ENCODE results near the gene TUBA4B.
A peak's percentile ranks its signal among the peaks of the same experiment; 100 is the strongest.
"Not testable (repeated sequence)": the region's sequence is repeated elsewhere in the genome, so short reads cannot be mapped to it uniquely, and the experiment has no call there.

TUBA4B gene

DNA sequence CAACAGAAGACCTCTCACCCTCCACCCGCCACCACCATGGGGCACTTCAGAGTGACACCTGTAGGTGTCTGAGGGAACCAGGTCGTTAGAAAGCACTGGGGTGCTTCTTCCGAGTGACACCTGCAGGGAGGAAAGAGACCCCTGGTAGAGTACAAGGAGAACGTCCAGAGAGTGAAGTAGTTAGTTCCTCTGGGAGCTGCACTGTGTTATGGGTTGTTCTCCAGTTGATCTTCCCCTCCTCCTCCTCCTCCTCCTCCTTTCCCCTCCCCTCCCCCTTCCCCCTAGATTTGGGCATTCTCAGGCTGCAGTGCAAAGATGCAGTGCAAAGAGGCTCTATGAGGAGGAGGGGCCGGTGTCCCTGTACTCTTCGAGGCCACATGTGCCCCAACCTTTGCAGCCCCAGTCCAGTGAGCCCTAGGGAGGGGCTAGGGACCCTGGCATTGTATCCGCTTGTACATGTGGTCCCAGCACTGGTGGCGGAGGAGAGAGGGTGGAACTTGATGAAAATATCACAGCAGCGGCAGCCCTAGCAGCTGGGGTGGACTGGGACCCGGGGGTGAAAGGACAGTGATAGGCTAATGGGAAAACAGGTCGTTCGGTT, 27.0 kb downstream of the TUBA4B start:
- TF ChIP-seq SPI1 (IDR thresholded peaks at IDR 0.05; ENCODE audit: low read depth, low read length) (no peak), PAX5 (IDR thresholded peaks at IDR 0.05; ENCODE audit: insufficient read depth, low read length, severe bottlenecking) (no peak)
- FAIRE-seq (no peak), DNase-seq (ENCODE audit: insufficient read length, low spot score) (peak; percentile 68)

DNA sequence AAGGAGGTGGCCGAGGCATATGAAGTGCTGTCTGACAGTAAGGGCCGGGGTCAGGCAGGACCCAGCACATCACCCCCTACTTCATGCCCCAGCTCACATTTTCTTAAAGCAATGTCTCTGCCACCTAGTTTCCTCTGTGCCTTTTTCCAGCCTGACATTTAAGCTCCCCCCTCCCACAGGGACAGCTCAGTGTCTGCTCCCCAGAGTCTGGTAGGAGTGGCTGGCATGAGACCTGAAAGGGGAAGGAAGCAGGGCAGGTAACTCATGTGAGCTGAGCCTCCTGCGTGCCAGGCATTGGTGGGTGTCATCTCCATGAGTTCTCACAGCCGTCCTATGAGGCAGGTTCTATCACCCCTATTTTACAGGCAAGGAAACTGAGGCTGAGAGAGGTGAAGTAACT, 27.6 kb downstream of the TUBA4B start:
- no peak for TF ChIP-seq POU2F2 (IDR thresholded peaks at IDR 0.05; ENCODE audit: low read depth, low read length)
- TF ChIP-seq POLR2A (IDR thresholded peaks at IDR 0.05; ENCODE audit: low read depth, low read length), result no peak
- TF ChIP-seq SPI1 (IDR thresholded peaks at IDR 0.05; ENCODE audit: low read depth, low read length), result no peak
- no peak for TF ChIP-seq POLR2AphosphoS5 (IDR thresholded peaks at IDR 0.05; ENCODE audit: low read depth, low read length)
- TF ChIP-seq TAF1 (IDR thresholded peaks at IDR 0.05; ENCODE audit: low read depth, low read length), result no peak
- TF ChIP-seq PAX5 (IDR thresholded peaks at IDR 0.05; ENCODE audit: insufficient read depth, low read length, severe bottlenecking), result no peak
- FAIRE-seq, result no peak
- DNase-seq (ENCODE audit: insufficient read length, low spot score), result no peak

DNA sequence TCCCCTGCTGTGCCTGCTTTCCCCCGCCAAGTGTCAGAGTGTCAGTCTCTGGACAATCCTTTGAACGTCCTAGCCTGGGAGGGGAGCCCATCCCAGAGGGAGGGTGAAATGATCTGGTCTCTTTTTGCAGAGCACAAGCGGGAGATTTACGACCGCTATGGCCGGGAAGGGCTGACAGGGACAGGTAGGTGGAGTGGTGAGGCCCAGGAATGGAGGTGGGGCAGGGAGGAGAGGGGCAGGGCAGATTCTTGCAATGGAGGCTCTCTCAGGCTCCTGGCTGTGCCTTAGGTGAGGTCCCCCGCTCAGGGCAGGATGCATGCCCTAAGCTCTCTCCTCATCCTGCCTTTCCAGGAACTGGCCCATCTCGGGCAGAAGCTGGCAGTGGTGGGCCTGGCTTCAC, 28.5 kb downstream of the TUBA4B start:
- FAIRE-seq (no peak), DNase-seq (ENCODE audit: insufficient read length, low spot score) (no peak)
- TF ChIP-seq PAX5 (IDR thresholded peaks at IDR 0.05; ENCODE audit: insufficient read depth, low read length, severe bottlenecking), result no peak
- TF ChIP-seq POLR2AphosphoS5 (IDR thresholded peaks at IDR 0.05; ENCODE audit: low read depth, low read length), result no peak
- no peak for TF ChIP-seq SPI1 (IDR thresholded peaks at IDR 0.05; ENCODE audit: low read depth, low read length)
- TF ChIP-seq TAF1 (IDR thresholded peaks at IDR 0.05; ENCODE audit: low read depth, low read length), result no peak
- TF ChIP-seq POU2F2 (IDR thresholded peaks at IDR 0.05; ENCODE audit: low read depth, low read length), result no peak
- TF ChIP-seq POLR2A (IDR thresholded peaks at IDR 0.05; ENCODE audit: low read depth, low read length), result no peak

DNA sequence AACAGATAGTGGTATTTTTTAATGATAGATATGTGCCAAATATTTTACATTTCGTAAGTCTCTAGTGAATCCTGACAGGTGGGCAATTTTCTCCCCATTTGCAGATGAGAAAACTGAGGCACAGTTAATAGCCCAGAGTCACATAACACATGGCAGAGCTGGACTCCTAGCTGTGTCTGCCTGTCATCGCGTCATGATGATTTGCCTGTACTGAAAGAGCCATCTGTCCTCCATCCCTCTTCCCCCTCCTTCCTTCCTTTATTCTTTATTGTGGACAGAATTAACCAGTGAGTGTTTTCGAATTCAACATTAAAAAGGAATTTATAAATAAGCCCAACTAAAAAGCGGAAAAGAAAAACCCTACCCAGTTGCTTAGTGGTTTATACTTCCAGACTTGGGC, 29.3 kb downstream of the TUBA4B start:
- TF ChIP-seq SPI1 (IDR thresholded peaks at IDR 0.05; ENCODE audit: low read depth, low read length), result no peak
- DNase-seq (ENCODE audit: insufficient read length, low spot score), result no peak
- FAIRE-seq, result no peak

DNA sequence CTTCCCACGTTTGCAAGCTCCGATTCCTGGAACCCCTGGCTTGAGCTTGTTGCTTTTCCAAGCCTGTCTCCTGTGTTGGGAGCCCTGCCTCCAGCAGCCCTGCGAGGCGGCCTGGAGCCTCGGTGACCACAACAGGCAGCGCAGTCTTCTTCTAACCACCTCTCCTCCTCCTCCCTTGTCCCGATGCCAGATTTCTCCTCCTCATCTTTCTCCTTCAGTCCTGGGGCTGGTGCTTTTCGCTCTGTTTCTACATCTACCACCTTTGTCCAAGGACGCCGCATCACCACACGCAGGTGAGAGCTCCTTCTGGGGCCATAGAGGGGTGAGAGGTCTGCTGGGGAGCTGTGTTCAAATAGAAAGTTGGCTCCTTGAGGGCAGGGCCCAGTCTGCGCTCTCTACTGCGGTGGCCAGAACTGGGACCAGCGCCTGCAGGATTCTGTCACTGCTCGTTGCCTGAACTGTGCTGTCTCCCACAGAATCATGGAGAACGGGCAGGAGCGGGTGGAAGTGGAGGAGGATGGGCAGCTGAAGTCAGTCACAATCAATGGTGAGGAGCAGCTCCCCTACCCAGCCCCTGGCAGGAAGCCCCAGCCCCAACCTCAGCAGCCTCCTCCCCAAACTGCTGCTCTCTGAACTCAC, 30.0 kb downstream of the TUBA4B start:
- no peak for FAIRE-seq
- TF ChIP-seq TAF1 (IDR thresholded peaks at IDR 0.05; ENCODE audit: low read depth, low read length) (no peak), SPI1 (IDR thresholded peaks at IDR 0.05; ENCODE audit: low read depth, low read length) (no peak), POLR2A (IDR thresholded peaks at IDR 0.05; ENCODE audit: low read depth, low read length) (no peak), POLR2AphosphoS5 (IDR thresholded peaks at IDR 0.05; ENCODE audit: low read depth, low read length) (no peak), PAX5 (IDR thresholded peaks at IDR 0.05; ENCODE audit: insufficient read depth, low read length, severe bottlenecking) (no peak), POU2F2 (IDR thresholded peaks at IDR 0.05; ENCODE audit: low read depth, low read length) (no peak)
- DNase-seq (ENCODE audit: insufficient read length, low spot score), result no peak

DNA sequence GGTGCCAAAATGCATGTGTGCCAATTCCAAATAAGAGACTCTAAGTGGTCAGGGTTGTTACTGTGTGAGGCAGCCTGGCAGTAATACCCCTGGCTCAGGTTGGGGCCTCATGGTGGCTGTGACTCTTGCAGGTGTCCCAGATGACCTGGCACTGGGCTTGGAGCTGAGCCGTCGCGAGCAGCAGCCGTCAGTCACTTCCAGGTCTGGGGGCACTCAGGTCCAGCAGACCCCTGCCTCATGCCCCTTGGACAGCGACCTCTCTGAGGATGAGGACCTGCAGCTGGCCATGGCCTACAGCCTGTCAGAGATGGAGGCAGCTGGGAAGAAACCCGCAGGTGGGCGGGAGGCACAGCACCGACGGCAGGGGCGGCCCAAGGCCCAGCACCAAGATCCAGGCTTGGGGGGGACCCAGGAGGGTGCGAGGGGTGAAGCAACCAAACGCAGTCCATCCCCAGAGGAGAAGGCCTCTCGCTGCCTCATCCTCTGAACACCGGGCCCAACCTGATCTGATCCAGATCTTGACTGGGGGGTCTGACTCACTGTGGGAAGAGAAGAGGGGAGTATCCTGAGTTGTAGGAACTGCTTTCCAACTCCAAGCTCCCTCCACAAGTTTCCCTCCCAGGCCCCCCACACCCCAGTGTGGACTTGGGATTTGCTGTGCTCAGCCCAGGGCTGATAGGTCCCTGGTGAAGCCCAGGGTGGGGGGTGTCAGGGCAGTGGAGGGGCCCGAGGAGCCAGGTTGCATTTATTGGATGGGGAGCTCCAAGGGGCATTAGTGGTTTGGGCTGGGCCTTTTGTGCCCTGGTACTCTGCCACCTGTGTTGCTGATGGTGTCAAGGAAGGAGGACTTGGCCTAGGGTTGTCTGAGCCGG, 31.7 kb downstream of the TUBA4B start:
- no peak for FAIRE-seq
- no peak for TF ChIP-seq POLR2A (IDR thresholded peaks at IDR 0.05; ENCODE audit: low read depth, low read length)
- TF ChIP-seq POU2F2 (IDR thresholded peaks at IDR 0.05; ENCODE audit: low read depth, low read length), result no peak
- TF ChIP-seq POLR2AphosphoS5 (IDR thresholded peaks at IDR 0.05; ENCODE audit: low read depth, low read length), result no peak
- TF ChIP-seq SPI1 (IDR thresholded peaks at IDR 0.05; ENCODE audit: low read depth, low read length), result no peak
- TF ChIP-seq TAF1 (IDR thresholded peaks at IDR 0.05; ENCODE audit: low read depth, low read length), result no peak
- TF ChIP-seq PAX5 (IDR thresholded peaks at IDR 0.05; ENCODE audit: insufficient read depth, low read length, severe bottlenecking), result no peak
- no peak for DNase-seq (ENCODE audit: insufficient read length, low spot score)

DNA sequence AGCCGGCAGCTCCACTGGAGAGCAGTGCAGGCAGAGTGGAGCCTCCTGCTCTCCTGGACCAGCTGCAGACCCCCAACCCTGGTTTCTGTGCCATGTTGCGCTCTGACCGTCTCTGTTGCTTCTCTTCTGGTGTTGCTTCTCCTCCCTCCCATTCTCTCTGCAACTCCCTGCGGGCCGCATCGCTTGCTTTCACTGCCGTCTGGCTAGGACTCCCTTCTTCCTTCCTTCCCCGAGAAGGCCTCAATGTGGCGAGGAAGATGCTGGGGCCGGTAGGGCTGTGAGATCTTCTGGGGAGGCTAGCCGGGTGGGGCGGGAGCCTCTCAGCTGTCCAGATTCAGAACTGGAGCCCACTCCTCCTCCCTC, 32.3 kb downstream of the TUBA4B start:
- TF ChIP-seq POLR2AphosphoS5 (IDR thresholded peaks at IDR 0.05; ENCODE audit: low read depth, low read length) (no peak), POU2F2 (IDR thresholded peaks at IDR 0.05; ENCODE audit: low read depth, low read length) (no peak), PAX5 (IDR thresholded peaks at IDR 0.05; ENCODE audit: insufficient read depth, low read length, severe bottlenecking) (no peak), SPI1 (IDR thresholded peaks at IDR 0.05; ENCODE audit: low read depth, low read length) (no peak)
- no peak for DNase-seq (ENCODE audit: insufficient read length, low spot score)
- FAIRE-seq, result no peak

DNA sequence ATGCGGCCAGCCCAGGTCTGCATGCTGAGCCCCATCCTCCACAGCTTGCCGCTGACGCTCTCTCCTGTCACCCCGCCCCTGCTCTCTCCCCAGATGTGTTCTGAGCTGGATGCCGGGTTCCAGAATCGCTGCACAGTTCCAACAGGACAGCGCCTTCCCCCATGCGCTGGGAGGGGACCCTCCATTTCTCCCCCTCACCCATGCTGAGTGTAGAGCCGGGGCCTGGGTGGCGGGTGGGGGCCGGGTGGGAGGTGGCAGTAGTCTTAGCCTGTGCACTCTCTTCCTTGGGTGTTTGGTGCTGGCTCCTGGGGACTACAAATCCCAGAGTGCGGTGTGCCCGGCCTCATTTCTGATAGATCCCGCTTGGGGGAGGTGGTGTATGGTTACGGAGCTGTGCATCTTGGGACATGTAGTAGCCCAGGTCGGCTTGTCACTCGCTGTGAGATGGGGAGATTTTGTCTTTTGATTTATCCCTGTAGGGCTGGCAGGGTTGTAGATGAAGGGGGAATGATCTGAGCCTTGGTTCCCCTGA, 32.9 kb downstream of the TUBA4B start:
- no peak for DNase-seq (ENCODE audit: insufficient read length, low spot score)
- FAIRE-seq, result no peak
- TF ChIP-seq SPI1 (IDR thresholded peaks at IDR 0.05; ENCODE audit: low read depth, low read length) (no peak), PAX5 (IDR thresholded peaks at IDR 0.05; ENCODE audit: insufficient read depth, low read length, severe bottlenecking) (no peak), POLR2A (IDR thresholded peaks at IDR 0.05; ENCODE audit: low read depth, low read length) (no peak), POU2F2 (IDR thresholded peaks at IDR 0.05; ENCODE audit: low read depth, low read length) (no peak), POLR2AphosphoS5 (IDR thresholded peaks at IDR 0.05; ENCODE audit: low read depth, low read length) (no peak), TAF1 (IDR thresholded peaks at IDR 0.05; ENCODE audit: low read depth, low read length) (no peak)

DNA sequence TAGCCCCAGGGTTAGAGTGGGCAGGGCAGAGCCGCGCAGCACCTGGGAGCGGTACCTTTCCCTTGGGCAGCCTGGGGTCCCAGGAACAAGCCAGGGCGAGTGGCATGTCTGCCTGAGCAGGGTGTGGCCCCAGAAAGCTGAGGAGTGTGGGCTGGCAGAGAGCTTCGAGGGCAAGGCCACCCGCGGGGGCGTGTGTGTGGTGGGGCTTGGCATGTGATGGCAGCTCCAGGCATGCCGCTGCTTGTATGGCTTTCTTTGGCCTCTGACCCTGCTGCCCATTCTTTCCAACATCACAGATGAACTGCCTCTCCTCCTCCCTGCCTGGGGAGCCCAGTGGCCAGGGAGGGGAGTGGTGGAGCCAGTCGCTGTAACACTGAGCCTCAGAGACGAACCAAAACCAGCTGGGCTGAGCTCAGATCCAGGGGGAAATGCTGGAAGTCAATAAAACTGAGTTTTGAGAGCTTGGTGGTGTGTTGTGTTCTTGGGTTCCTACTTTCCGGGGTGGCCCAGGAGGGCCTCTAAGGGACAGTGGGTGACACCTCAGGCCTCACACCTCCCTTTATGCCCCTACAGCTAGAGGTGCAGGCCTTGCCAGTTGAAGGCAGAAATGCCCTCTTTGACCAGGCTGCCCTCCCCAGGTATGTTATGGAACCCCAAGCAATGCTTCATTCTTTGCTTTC, 33.5 kb downstream of the TUBA4B start:
- DNase-seq (ENCODE audit: insufficient read length, low spot score), result no peak
- FAIRE-seq, result no peak
- TF ChIP-seq SPI1 (IDR thresholded peaks at IDR 0.05; ENCODE audit: low read depth, low read length) (no peak), PAX5 (IDR thresholded peaks at IDR 0.05; ENCODE audit: insufficient read depth, low read length, severe bottlenecking) (no peak)

DNA sequence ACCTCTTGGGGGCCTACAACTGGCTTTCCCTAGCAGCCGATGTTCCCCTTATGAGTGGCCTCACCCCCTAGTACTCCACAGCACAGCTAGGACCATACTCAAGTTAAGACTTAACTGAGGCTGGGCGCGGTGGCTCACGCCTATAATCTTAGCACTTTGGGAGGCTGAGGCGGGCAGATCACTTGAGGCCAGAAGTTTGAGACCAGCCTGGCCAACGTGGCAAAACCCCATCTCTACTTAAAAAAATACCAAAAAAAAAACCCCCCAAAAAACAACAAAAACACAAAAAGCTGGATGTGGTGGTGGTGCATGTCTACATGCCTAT, 34.0 kb downstream of the TUBA4B start:
- not testable (repeated sequence) for FAIRE-seq

More for the DNA sequence above, 34.0 kb downstream of the TUBA4B start:
- DNase-seq (ENCODE audit: insufficient read length, low spot score), result not testable (repeated sequence)
